GM23338 (cell line): Measurements from ENCODE around the gene MSL3B.

Source experiments
- ATAC-seq: fragments of 200-7000 bp; cut with Tn5 transposase; 3 replicates; pipeline ENCODE4 v1.9.1; 2020
- DNase-seq: peaks from one replicate; pipeline ENCODE4 v3.0.0-alpha.2; 2015; ENCODE audit warnings: low spot score
- H2AFZ ChIP-seq: fragments of 200-600 bp; sonication (generic); 2 replicates; pipeline ENCODE4 v1.8.0; 2016; ENCODE audit warnings: antibody characterized with exemption, mild to moderate bottlenecking, moderate library complexity
- H3F3A ChIP-seq: fragments of 200-600 bp; sonication (generic); replicated peaks from 2 replicates; pipeline ENCODE4 v1.8.0; 2017; ENCODE audit warnings: antibody characterized with exemption, mixed run types, low read depth
- H3K27ac ChIP-seq: fragments of 200-600 bp; sonication (generic); 2 replicates; pipeline ENCODE4 v1.6.1; 2016; ENCODE audit warnings: low read depth
- H3K27me3 ChIP-seq: fragments of 200-600 bp; sonication (generic); 2 replicates; pipeline ENCODE4 v1.8.0; 2016; ENCODE audit warnings: mild to moderate bottlenecking, mixed run types, moderate library complexity; ENCODE audit not compliant: insufficient read depth
- H3K36me3 ChIP-seq: fragments of 200-600 bp; sonication (generic); 2 replicates; pipeline ENCODE4 v1.8.0; 2016; ENCODE audit warnings: mild to moderate bottlenecking; ENCODE audit not compliant: insufficient read depth
- H3K4me1 ChIP-seq: fragments of 200-600 bp; sonication (generic); 2 replicates; pipeline ENCODE4 v1.8.0; 2016; ENCODE audit warnings: mild to moderate bottlenecking, moderate library complexity; ENCODE audit not compliant: insufficient read depth
- H3K4me2 ChIP-seq: fragments of 200-600 bp; sonication (generic); 2 replicates; pipeline ENCODE4 v1.7.1; 2017; ENCODE audit warnings: mixed run types
- H3K4me3 ChIP-seq: fragments of 200-600 bp; sonication (generic); 2 replicates; pipeline ENCODE4 v1.6.1; 2016; ENCODE audit warnings: mixed run types
- H3K79me2 ChIP-seq: fragments of 200-600 bp; sonication (generic); replicated peaks from 2 replicates; pipeline ENCODE4 v1.8.0; 2017; ENCODE audit warnings: mild to moderate bottlenecking; ENCODE audit not compliant: insufficient read depth
- H3K9me2 ChIP-seq: fragments of 200-600 bp; sonication (generic); 2 replicates; pipeline ENCODE4 v1.8.0; 2017; ENCODE audit not compliant: insufficient read depth
- H4K20me1 ChIP-seq: fragments of 200-600 bp; sonication (generic); replicated peaks from 2 replicates; pipeline ENCODE4 v1.8.0; 2017; ENCODE audit warnings: mild to moderate bottlenecking; ENCODE audit not compliant: insufficient read depth
- H3K27ac Mint-ChIP-seq: 2 replicates; pipeline ENCODE4 v1.8.0; 2020; ENCODE audit warnings: inconsistent platforms, mild to moderate bottlenecking, moderate library complexity, mixed read lengths
- H3K27me3 Mint-ChIP-seq: 3 replicates; pipeline ENCODE4 v1.8.0; 2022; ENCODE audit warnings: low read depth, mild to moderate bottlenecking, moderate library complexity, mixed read lengths, inconsistent platforms; ENCODE audit not compliant: insufficient read depth, poor library complexity
- H3K36me3 Mint-ChIP-seq: 3 replicates; pipeline ENCODE4 v1.8.0; 2021; ENCODE audit warnings: low read depth, mild to moderate bottlenecking, inconsistent platforms, moderate library complexity, mixed read lengths
- H3K4me1 Mint-ChIP-seq: 3 replicates; pipeline ENCODE4 v1.8.0; 2020; ENCODE audit warnings: mild to moderate bottlenecking, inconsistent platforms, mixed read lengths
- H3K4me3 Mint-ChIP-seq: 3 replicates; pipeline ENCODE4 v1.8.0; 2021; ENCODE audit warnings: moderate library complexity, mild to moderate bottlenecking, inconsistent platforms, mixed read lengths
- H3K9me3 Mint-ChIP-seq: 3 replicates; pipeline ENCODE4 v1.8.0; 2020; ENCODE audit warnings: moderate library complexity, mild to moderate bottlenecking, inconsistent platforms, mixed read lengths
- CREB1 ChIP-seq: fragments of 250-450 bp; sonication (Bioruptor Pico); IDR thresholded peaks from 2 replicates; pipeline ENCODE4 v1.5.0; 2020; ENCODE audit warnings: low read depth, mild to moderate bottlenecking, moderate library complexity
- CTCF ChIP-seq, 2 experiments: fragments of 200-600 bp in 1 of 2; sonication (generic) in 1 of 2; conservative IDR thresholded peaks; 2 replicates each; pipeline versions ENCODE4 v1.5.1 to v1.6.1; 2016 to 2017; ENCODE audit warnings: antibody characterized with exemption in 2 of 2, low read depth in 2 of 2, mild to moderate bottlenecking in 2 of 2, moderate library complexity in 1 of 2
- ETS1 ChIP-seq: IDR thresholded peaks from 2 replicates; pipeline ENCODE4 v1.6.1; 2016; ENCODE audit warnings: antibody characterized with exemption
- EZH2 ChIP-seq: fragments of 200-600 bp; sonication (generic); IDR thresholded peaks from one replicate; pipeline ENCODE4 v1.8.0; 2017; ENCODE audit warnings: antibody characterized with exemption, mild to moderate bottlenecking, low read depth; ENCODE audit not compliant: unreplicated experiment
- EZH2phosphoT487 ChIP-seq: fragments of 200-600 bp; sonication (generic); IDR thresholded peaks from one replicate; pipeline ENCODE4 v1.8.1; 2018; ENCODE audit warnings: antibody characterized with exemption; ENCODE audit not compliant: unreplicated experiment
- JUNB ChIP-seq: IDR thresholded peaks from one replicate; pipeline ENCODE4 v1.6.1; 2016; ENCODE audit warnings: antibody characterized with exemption; ENCODE audit not compliant: unreplicated experiment
- NANOG ChIP-seq: IDR thresholded peaks from 2 replicates; pipeline ENCODE4 v1.6.1; 2016; ENCODE audit warnings: antibody characterized with exemption, borderline replicate concordance
- POLR2AphosphoS5 ChIP-seq: IDR thresholded peaks from 2 replicates; pipeline ENCODE4 v1.6.1; 2016; ENCODE audit warnings: antibody characterized with exemption, low read depth
- REST ChIP-seq: IDR thresholded peaks from one replicate; pipeline ENCODE4 v1.6.1; 2018; ENCODE audit warnings: antibody characterized with exemption; ENCODE audit not compliant: unreplicated experiment
- STAT1 ChIP-seq: IDR thresholded peaks from one replicate; pipeline ENCODE4 v1.6.1; 2016; ENCODE audit warnings: antibody characterized with exemption; ENCODE audit not compliant: unreplicated experiment
- ZNF114 ChIP-seq: fragments of 250-450 bp; sonication (Bioruptor Pico); IDR thresholded peaks from 2 replicates; pipeline ENCODE4 v1.5.0; 2020; ENCODE audit warnings: mild to moderate bottlenecking, moderate library complexity
- ZNF331 ChIP-seq: fragments of 250-450 bp; sonication (Bioruptor Pico); IDR thresholded peaks from 2 replicates; pipeline ENCODE4 v1.5.0; 2020; ENCODE audit warnings: low read depth, mild to moderate bottlenecking, moderate library complexity
- ZNF462 ChIP-seq: fragments of 250-450 bp; sonication (Bioruptor Pico); IDR thresholded peaks from 2 replicates; pipeline ENCODE4 v1.5.0; 2020; ENCODE audit warnings: mild to moderate bottlenecking, moderate library complexity

MSL3B gene

GRCh38 chr2:233837694-233838229 is 30.4 kb downstream of the MSL3B start:
- H3K27ac Mint-ChIP-seq = no peak overlapping the region
- no peak for ATAC-seq
- no peak overlapping the region for H3K4me3 ChIP-seq
- peaks cover 7% of the 10 kb centered on the region; the same call in 1 of the 2 replicates for H3F3A ChIP-seq
- peaks cover 18% of the 10 kb centered on the region for H3K4me1 Mint-ChIP-seq
- peaks cover 56% of the 10 kb centered on the region for H4K20me1 ChIP-seq
- no peak overlapping the region; the same call in 2 of the 3 replicates for H3K4me3 Mint-ChIP-seq
- H3K9me2 ChIP-seq = no peaks in the 10 kb centered on the region
- H3K4me1 ChIP-seq = no peaks in the 10 kb centered on the region
- no peak overlapping the region for H2AFZ ChIP-seq
- peaks cover 6% of the 10 kb centered on the region for H3K27me3 Mint-ChIP-seq
- H3K36me3 Mint-ChIP-seq = peaks cover 88% of the 10 kb centered on the region
- H3K27me3 ChIP-seq = no peaks in the 10 kb centered on the region
- H3K79me2 ChIP-seq = peaks cover 68% of the 10 kb centered on the region
- peaks cover 67% of the 10 kb centered on the region for H3K36me3 ChIP-seq
- no peaks in the 10 kb centered on the region for H3K9me3 Mint-ChIP-seq
- H3K27ac ChIP-seq = no peak overlapping the region
- DNase-seq = no peak
- H3K4me2 ChIP-seq = no peak overlapping the region
- TF ChIP-seq CTCF (conservative IDR thresholded peaks at IDR 0.05; ENCODE audit: low read depth in 2 of 2) (no peak), NANOG (no peak), POLR2AphosphoS5 (no peak), EZH2 (no peak), REST (no peak), ZNF114 (no peak), ETS1 (no peak), ZNF331 (no peak), ZNF462 (CRISPR knock-in tag) (no peak), JUNB (no peak), CREB1 (CRISPR knock-in tag) (no peak), EZH2phosphoT487 (no peak), STAT1 (no peak)
